GM03348 (cell line): ENCODE results near the gene TCF7L2.
"Not testable (repeated sequence)": the region's sequence is repeated elsewhere in the genome, so short reads cannot be mapped to it uniquely, and the experiment has no call there.

Experiments used
- DNase-seq: peaks from one replicate; pipeline ENCODE4 v3.0.0; 2012; ENCODE audit warnings: low spot score

TCF7L2 gene

DNA sequence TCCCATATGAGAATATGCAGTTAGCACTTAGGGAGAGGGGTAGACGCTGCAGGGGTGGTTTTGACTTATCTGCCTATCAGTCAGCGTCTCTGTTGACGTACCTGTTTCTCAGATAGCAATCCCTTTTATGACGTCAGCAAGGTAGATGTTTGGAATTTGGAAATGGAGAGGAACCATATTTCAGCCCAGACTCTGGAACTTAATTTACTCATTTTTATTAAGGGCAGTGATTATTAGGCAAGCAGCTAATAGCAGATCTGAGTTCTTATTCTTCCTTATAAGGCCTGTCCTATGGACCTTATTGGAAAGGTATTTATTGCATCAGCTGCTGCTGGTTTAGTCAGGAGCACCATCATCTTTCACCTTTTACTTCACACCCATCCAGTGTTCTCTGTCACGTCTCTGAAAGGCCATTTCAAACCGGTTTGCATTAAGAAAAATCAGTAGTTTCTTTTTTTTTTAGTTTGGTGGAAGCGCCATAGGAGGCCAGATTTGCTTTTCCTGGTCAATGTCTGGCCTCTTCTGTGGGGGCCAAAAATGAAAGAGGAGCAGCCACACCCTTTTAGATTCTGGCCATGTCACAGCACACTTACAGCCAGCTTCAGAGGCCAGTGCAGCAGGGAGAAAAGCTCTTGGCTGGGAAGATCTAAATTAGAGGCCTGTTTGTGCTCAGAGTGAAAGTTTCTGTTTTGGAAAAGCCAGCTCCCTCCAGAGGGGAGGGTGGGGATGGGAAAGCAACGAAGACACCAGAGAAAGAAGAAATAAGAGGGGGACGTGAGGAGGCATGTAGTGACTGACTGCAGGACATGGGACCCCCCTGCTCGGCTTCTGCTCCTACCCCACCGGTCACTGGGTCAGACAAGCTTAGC lies 146.3 kb downstream of the TCF7L2 start:
- peak; percentile 11 for DNase-seq

DNA sequence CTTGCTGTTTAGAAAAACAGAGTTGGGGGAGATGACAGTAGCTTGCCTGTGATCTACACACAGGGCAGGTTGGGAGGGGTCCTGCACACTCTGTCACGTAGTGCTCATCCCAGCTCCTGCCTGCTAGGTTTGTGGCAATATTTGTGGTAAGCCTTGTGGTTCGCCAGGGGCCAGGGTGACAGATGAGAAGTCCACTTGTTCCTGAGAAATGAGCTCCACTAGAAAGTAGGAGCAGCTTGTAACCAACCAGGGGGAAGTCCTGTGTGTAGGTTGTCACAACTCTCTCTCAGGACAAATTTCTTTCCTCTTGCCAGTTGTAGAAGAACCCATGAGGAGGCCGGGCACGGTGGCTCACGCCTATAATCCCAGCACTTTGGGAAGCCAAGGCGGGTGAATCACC lies 147.0 kb downstream of the TCF7L2 start:
- no peak for DNase-seq

DNA sequence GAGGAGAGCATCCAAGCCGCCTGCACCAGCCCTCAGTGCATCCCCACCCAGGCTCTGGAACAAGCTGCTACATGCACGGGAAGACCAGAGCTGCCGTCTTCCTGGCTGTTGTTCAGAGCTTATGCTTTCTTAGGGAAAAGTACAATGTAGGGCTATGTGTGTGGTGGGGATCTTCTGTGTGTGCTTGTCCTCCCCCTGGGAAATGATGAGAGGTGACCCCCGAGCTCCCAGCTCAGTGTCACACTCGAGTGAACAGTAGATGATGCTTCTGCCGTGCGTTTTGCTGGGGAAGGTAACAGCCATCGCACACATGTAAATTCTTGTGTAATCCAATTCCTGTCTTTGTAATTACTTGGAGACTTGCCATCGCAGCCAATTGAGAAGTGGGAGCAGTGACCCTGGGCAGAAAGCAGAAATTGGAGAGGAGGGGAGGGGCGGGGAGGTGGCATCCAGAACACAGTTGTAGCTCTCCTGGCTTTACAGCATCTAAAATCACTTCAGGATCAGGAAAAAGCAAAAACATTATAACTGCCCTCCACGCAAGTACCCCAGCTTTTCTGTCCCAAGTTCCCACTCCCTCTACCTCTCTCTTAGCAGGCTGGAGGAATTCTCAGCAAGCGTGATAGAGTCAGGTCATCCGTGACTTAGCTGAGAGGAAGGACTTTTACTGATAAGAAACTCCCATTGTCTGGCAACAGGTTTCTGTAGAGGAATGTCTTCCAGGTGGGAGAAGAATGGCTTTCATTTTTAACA lies 149.6 kb downstream of the TCF7L2 start:
- peak; percentile 13 for DNase-seq

- no peak for DNase-seq
Observed at GRCh38 chr10:113100281-113100680, 150.2 kb downstream of the TCF7L2 start.

DNA sequence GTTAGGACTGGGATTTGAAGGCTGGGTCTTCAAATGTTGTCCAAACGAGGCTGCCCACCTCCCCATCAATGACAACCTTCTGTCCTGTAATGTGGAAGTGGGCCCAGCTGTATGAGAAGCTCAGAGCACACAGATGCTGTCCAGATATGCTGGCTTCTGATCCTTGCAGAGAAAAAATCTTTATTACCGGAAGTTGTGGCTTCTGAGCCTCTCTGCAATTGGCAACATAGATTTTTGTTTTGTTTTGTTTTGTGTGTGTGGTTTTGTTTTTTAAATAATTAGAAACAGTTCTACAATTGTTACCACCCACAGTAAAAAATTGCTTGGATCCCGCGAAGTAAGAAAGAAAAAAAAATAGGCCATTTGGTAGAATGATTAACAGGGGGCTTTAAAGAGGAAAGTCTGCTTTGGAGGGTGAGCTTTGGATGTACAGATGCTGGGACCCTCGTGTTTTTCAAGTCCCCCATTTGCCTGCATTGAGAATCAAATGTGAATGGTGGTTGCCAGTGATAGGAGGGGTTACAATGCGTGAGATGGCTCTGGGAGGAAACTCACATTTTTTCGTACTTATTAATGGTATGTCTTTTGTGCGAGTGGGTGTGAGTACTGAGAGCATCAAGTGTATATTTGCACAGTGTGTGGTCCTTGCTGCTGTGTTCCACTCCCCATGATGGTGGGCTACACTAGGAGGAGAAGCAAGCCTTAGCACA lies 153.2 kb downstream of the TCF7L2 start:
- DNase-seq = peak; percentile 71

DNA sequence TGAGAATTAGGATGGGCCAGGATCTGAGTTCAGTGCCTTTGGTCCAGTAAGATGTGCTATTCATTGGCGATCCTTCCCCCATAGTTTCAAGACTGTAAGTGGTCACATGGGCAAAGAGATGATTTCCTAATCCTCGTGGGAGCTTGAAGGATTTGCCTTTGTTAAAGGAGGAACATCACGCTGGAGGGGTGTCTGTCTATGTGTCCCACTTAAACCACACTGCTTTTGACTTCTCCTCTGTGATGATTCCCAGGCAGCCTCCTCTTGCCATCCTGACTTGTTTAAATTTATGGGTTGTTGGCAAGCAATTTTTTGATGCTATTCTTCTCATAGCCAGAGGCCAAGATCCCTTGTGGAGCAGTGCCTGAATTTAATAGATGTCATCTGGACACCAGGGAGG lies 154.0 kb downstream of the TCF7L2 start:
- peak; percentile 47 for DNase-seq

DNA sequence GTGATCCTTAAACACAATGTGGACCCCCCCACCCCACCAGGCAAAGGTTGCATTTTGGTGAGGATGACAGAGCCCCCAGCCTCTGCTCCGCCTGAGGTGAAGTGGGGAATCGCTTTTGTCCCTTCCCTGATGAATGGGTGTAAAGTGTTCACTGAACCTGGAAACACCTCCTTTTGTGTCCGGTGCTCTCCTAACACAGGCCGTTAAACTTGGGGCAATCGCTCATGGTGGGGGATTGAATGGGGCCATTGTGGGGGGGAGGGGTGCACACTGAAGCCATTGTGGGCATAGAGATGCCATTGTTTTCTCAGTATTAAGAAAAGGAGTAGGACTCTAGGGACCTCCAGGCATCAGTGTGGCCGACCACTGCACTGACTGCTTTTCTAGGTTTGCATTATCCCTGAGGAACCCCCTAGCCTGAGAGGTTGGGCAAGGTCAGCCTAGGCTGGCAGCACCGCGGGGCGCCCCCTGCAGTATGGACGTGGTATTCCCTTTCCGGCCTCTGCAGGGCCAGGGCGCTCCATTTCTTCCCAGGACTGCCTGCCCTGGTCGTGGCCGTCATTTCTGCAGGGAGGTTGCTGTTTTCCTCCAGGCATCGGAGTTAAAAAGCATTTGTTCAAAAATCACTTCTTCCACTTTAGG lies 158.3 kb downstream of the TCF7L2 start:
- DNase-seq = no peak

GRCh38 chr10:113108948-113109347 lies 158.9 kb downstream of the TCF7L2 start:
- DNase-seq = no peak

GRCh38 chr10:113109482-113109881 lies 159.4 kb downstream of the TCF7L2 start:
- DNase-seq = not testable (repeated sequence)

GRCh38 chr10:113111260-113111659 lies 161.2 kb downstream of the TCF7L2 start:
- DNase-seq = no peak

DNA sequence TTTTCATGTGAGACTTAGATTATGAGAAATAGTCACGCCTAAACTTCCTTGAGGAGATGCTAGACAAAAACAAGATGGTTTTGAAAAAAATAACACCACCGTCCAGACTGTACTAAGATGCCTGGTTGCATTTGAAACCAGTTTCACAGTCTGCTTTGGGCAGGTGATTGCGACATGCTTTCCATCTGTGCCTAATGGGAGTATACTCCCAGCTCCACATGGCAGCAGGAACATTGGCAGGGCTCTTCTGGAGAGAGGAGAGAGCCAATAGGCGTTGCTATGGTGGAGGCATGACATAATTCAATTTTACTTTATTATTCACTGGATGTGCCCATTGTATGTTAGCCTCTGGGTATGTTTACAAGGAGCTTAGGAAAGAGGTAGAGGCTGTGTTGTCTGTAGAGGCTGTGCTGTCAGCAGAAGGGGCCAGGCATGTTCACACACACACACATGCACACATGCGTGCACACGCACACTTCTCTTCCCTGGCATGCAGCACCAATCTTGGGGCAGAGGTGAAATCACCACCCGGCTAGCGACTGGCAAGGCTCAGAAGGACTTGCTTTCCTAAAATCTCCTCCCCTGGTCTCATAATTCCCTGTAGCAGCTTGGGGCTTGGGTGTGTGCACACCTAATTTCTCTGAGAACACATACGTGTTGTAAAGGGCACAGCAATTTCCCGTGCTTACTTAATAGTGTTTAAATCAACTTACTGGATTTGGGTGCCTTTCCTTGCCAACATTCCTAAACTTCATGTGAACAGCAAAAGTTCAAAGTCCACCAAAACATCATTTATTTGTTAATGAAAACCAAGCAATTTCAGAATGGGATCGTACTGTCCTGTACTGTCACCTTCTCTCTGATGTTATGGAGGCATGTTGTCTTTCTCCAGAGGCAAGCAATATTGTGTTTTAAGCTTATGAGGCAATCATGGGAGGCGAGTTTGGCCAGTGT lies 162.1 kb downstream of the TCF7L2 start:
- DNase-seq = peak; percentile 76

DNA sequence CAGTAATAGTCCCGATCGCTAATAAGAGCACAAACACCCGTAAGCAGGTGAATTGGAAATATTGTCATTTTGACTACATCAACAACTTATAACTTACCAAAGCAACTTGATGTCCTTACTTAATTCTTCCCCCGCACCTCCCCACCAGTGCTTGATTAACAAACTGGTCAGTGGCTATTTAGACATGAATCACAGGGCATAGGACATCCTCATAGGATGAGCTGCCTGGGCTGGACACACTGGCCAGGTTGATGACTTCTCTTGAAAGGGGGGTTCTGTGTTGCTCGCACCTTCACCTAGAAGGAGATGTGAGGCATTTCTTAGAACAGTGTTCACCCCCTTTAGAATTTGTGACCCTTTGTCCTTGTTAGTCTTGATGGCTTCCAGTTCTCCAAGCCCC lies 163.2 kb downstream of the TCF7L2 start:
- DNase-seq = no peak

DNA sequence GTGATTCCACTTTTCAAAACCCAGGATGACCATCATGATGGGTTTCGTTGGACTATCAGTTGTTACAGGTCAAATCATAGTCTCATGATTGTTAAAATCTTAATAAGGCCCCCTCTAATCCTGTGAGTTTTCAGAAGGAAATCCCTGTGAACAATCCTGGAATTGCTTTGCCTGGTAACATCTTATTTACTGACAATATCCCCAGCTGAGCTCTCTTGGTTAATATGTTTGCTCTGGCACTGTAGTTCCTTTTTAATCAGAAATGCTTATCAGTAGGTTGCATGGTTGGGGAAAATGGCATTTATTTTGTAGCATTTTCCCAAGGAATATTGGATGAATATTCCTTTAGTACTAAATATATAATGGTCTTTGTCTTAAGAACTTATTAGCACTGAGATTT lies 163.9 kb downstream of the TCF7L2 start:
- DNase-seq = no peak

GRCh38 chr10:113115556-113115955 lies 165.5 kb downstream of the TCF7L2 start:
- no peak for DNase-seq

DNA sequence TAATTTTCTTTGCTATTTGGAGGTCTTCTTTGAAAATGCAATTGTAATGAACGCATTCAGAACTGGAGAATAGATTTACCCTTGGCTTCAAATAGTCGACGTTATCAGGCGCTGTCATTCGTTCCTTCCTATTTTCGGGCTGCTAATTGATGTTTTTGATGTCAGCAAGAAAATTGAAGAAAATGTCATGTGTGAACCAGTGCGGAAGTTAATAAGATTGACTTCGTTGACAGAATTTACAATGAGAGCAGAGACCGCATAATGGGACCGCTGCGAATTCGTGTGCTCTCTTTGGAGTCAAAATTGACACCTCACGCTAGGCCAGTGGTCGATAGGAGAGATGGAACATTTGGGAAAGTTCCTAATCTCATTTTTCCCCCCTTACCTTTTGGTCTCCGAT lies 168.8 kb downstream of the TCF7L2 start:
- DNase-seq = no peak

DNA sequence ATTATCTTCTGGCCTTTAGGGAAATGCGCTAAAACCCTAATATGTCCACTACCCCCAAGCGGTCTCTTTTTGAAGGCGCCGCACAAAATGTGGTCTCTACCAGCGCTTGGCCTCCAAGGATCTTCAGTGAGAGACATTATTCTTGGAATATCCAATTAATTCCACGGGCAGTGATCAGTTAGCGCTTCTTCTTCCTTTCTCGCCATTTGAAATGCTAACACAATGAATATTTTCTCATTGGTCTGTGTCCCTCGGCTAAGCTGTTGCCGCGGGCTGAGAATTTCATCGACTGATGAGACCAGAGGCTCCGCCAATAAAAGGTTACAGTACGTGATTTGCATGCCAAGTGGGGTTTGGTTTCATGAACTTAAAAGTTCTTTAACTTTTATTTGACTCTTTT lies 169.8 kb downstream of the TCF7L2 start:
- DNase-seq = no peak

DNA sequence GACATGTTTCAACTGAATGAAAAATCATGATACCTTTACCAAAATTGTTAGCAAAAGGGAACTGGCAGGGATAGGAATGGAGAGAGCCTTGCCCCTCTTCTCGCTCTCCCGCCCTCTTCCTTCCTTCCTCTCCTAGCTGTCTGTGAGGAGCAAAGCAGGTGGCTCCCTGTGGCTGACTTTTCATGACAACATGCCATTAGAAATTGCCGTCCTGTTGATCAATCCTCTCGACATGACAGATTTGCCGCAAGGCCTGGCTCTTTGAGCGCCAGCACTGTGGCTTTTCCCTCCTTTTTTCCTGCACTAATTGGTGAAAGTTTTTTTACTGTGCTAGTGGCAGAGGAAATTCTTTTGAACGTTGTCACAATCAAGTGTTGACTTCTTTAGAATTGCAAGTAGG lies 171.1 kb downstream of the TCF7L2 start:
- DNase-seq = no peak

- no peak for DNase-seq
Observed at GRCh38 chr10:113122947-113123346, 172.9 kb downstream of the TCF7L2 start.

DNA sequence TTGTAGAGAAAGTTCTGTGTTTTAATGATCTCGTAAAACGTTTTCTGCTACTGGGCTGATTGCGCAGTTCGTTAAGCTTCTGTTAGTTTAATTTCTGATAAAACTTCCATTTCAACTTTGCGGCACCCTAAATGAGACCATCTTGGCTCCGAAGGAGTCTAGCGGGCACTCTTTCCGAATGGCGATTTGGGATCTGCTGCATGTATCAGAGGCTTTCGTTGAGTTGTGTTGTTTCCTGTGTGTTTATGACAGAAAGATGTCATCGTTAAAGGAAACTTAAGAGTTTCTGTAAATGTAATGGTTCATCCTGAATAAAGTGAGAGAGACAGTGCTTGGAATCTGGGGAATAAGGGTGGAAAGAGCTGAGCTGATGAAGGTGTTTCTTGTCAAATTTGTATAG lies 174.7 kb downstream of the TCF7L2 start:
- no peak for DNase-seq

GRCh38 chr10:113125612-113126011 lies 175.6 kb downstream of the TCF7L2 start:
- DNase-seq = no peak
